ENCODE data around the gene CEP43. TPM values are rescaled to one million over a fixed set of nuclear protein-coding genes. Genes with fewer than 3 reads are reported as not detected.

CEP43 gene
- total RNA-seq, 1 donor from 2014 or later, result 78.0 TPM

- peak overlapping the region; percentile 77 for H3K4me3 ChIP-seq
- peak; percentile 87 for DNase-seq (ENCODE audit: low spot score)
- peak overlapping the region; percentile 88 for H3K4me3 Mint-ChIP-seq
- no peak overlapping the region for H3K27ac Mint-ChIP-seq
- TF ChIP-seq EZH2phosphoT487 (IDR thresholded peaks at IDR 0.05) (no peak), EZH2 (IDR thresholded peaks at IDR 0.05) (no peak)
- TF ChIP-seq, protein P1, sequence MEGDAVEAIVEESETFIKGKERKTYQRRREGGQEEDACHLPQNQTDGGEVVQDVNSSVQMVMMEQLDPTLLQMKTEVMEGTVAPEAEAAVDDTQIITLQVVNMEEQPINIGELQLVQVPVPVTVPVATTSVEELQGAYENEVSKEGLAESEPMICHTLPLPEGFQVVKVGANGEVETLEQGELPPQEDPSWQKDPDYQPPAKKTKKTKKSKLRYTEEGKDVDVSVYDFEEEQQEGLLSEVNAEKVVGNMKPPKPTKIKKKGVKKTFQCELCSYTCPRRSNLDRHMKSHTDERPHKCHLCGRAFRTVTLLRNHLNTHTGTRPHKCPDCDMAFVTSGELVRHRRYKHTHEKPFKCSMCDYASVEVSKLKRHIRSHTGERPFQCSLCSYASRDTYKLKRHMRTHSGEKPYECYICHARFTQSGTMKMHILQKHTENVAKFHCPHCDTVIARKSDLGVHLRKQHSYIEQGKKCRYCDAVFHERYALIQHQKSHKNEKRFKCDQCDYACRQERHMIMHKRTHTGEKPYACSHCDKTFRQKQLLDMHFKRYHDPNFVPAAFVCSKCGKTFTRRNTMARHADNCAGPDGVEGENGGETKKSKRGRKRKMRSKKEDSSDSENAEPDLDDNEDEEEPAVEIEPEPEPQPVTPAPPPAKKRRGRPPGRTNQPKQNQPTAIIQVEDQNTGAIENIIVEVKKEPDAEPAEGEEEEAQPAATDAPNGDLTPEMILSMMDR (IDR thresholded peaks at IDR 0.05), result no peak
- peak overlapping the region; percentile 82 for H3K4me2 ChIP-seq
- peaks cover 11% of the 10 kb centered on the region for H4K20me1 ChIP-seq (ENCODE audit: low read depth)
- no peaks in the 10 kb centered on the region for H3K9me3 ChIP-seq (ENCODE audit: low read depth)
- peaks cover 41% of the 10 kb centered on the region for H3K4me1 Mint-ChIP-seq
- H3K9me3 Mint-ChIP-seq, result peaks cover 4% of the 10 kb centered on the region
- H3K27me3 Mint-ChIP-seq (ENCODE audit: insufficient read depth, low read depth), result peaks cover 16% of the 10 kb centered on the region
- H3K9ac ChIP-seq, result peak overlapping the region; percentile 51
- peaks cover 5% of the 10 kb centered on the region for H3K79me2 ChIP-seq (ENCODE audit: low read depth)
- H3K4me1 ChIP-seq, result peaks cover 22% of the 10 kb centered on the region
- peaks cover 9% of the 10 kb centered on the region for H3K27me3 ChIP-seq
- H2AFZ ChIP-seq (replicated peaks), result peak overlapping the region; percentile 94
- H3K36me3 ChIP-seq, result no peaks in the 10 kb centered on the region
- peaks cover 8% of the 10 kb centered on the region for H3K36me3 Mint-ChIP-seq
- peaks cover 11% of the 10 kb centered on the region for H3F3A ChIP-seq (ENCODE audit: low read depth)
- H3K27ac ChIP-seq, result no peak overlapping the region
These were observed 43.2 kb upstream of the CEP43 start for GRCh38 chr6:166955865-166956443.

GRCh38 chr6:166956444-166957086 is 42.6 kb upstream of the CEP43 start, which contains the start of gene RNASET2:
Gene RNASET2, minus strand, starts transcription at chr6:166956550. Its CDS starts 368 bp downstream, at chr6:166956182.
- peak within 1 kb of the TSS; percentile 51 for H3K9ac ChIP-seq
- no peak within 1 kb of the TSS for H3K27ac ChIP-seq
- peaks cover 5% of the 10 kb centered on the region for H3K79me2 ChIP-seq (ENCODE audit: low read depth)
- H3K4me1 ChIP-seq, result peaks cover 22% of the 10 kb centered on the region
- peak within 1 kb of the TSS; percentile 77 for H3K4me3 ChIP-seq
- H3K27me3 Mint-ChIP-seq (ENCODE audit: insufficient read depth, low read depth), result peaks cover 16% of the 10 kb centered on the region
- no peaks in the 10 kb centered on the region for H3K36me3 ChIP-seq
- TF ChIP-seq, protein P1 (IDR thresholded peaks at IDR 0.05), result no peak
- TF ChIP-seq EZH2 (IDR thresholded peaks at IDR 0.05) (peak; percentile 11), EZH2phosphoT487 (IDR thresholded peaks at IDR 0.05) (no peak)
- H3K9me3 ChIP-seq (ENCODE audit: low read depth), result no peaks in the 10 kb centered on the region
- H3K36me3 Mint-ChIP-seq, result peaks cover 6% of the 10 kb centered on the region
- peaks cover 9% of the 10 kb centered on the region for H3K27me3 ChIP-seq
- peaks cover 38% of the 10 kb centered on the region for H3K4me1 Mint-ChIP-seq
- DNase-seq (ENCODE audit: low spot score), result peak; percentile 96
- peaks cover 4% of the 10 kb centered on the region for H3K9me3 Mint-ChIP-seq
- peak within 1 kb of the TSS; percentile 94 for H2AFZ ChIP-seq (replicated peaks)
- peaks cover 11% of the 10 kb centered on the region for H3F3A ChIP-seq (ENCODE audit: low read depth)
- peak within 1 kb of the TSS; percentile 88 for H3K4me3 Mint-ChIP-seq
- H4K20me1 ChIP-seq (ENCODE audit: low read depth), result peaks cover 11% of the 10 kb centered on the region
- H3K27ac Mint-ChIP-seq, result no peak within 1 kb of the TSS
- H3K4me2 ChIP-seq, result peak within 1 kb of the TSS; percentile 82

DNA sequence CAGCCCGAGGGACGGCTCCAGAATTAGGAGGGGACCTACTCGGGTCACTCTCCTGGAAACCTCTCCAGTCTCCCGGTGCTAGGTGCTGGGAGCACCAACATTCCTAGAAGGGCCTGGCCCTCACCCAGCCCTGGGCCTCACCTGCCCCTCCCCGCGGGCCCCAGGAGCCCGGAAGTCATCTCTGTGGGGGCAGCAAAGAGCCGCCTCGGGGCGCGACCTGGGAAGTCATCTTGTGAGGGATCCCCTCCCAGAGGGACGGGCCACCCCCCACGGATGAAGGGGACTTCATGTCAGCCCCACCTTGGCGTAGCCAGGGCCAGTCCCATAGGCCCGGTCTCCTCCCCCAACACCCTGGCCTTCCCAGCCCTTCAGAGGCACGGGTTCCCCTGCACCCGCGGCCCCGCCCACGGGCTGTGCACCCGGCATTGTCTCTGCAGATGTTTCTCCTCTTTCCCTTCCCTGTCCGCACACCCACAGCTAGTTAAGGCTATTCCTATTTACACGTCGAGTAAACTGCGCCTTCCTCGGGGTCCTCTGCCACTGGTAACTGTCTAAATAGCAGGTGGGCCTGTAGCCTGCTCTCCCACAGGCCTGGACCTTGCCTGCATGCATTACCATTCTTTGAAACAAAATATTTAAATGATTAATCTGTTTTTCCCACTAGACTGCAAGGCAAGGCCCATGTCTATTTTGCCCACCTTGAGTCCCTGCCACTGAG is 42.0 kb upstream of the CEP43 start:
- Mint-ChIP-seq H3K27ac (no peak overlapping the region), H3K9me3 (peaks cover 4% of the 10 kb centered on the region), H3K36me3 (peaks cover 6% of the 10 kb centered on the region), H3K27me3 (ENCODE audit: insufficient read depth, low read depth) (peaks cover 15% of the 10 kb centered on the region), H3K4me3 (peak overlapping the region; percentile 88), H3K4me1 (peaks cover 36% of the 10 kb centered on the region)
- Histone ChIP-seq H3K9me3 (ENCODE audit: low read depth) (no peaks in the 10 kb centered on the region), H3F3A (ENCODE audit: low read depth) (peaks cover 11% of the 10 kb centered on the region), H3K79me2 (ENCODE audit: low read depth) (peaks cover 5% of the 10 kb centered on the region), H3K4me2 (peak overlapping the region; percentile 82), H2AFZ (replicated peaks) (peak overlapping the region; percentile 94), H4K20me1 (ENCODE audit: low read depth) (peaks cover 9% of the 10 kb centered on the region), H3K27me3 (peaks cover 9% of the 10 kb centered on the region), H3K4me1 (peaks cover 22% of the 10 kb centered on the region), H3K4me3 (peak overlapping the region; percentile 77), H3K36me3 (no peaks in the 10 kb centered on the region), H3K27ac (no peak overlapping the region), H3K9ac (no peak overlapping the region)
- TF ChIP-seq, protein P1 (IDR thresholded peaks at IDR 0.05), result no peak
- TF ChIP-seq EZH2phosphoT487 (IDR thresholded peaks at IDR 0.05) (no peak), EZH2 (IDR thresholded peaks at IDR 0.05) (no peak)
- DNase-seq (ENCODE audit: low spot score), result peak; percentile 68

Data from neural progenitor cell (in vitro differentiated cells).